SK-N-SH (cell line): Measurements from ENCODE around the gene INSYN2B. TPM values are rescaled to one million over a fixed set of nuclear protein-coding genes. Genes with fewer than 3 reads are reported as not detected.

Experiments
- CTCF ChIA-PET: fragments of 300-600, 350-600 bp; formaldehyde crosslinking; extraction: SDS; loops from one replicate; lab custom pipeline; 2021; lab: Yijun Ruan, JAX
- POLR2A ChIA-PET: fragments of 350-600 bp; sonication (Branson Sonifier 250); formaldehyde crosslinking; extraction: SDS; loops from one replicate; lab custom pipeline; 2020; ENCODE audit warnings: antibody characterized with exemption, inconsistent platforms; lab: Yijun Ruan, JAX
- DNase-seq: peaks from one replicate; pipeline ENCODE4 v3.0.0; 2012
- H2AFZ ChIP-seq: fragments of 200-600 bp; sonication (generic); 2 replicates; pipeline ENCODE4 v1.8.1; 2016; ENCODE audit warnings: antibody characterized with exemption, mild to moderate bottlenecking, low read depth
- H3F3A ChIP-seq: fragments of 200-600 bp; sonication (generic); replicated peaks from 2 replicates; pipeline ENCODE3; 2016; ENCODE audit warnings: antibody characterized with exemption, mild to moderate bottlenecking; ENCODE audit not compliant: insufficient read depth
- H3K27ac ChIP-seq, 2 experiments: fragments of 200-500 bp in 1 of 2; fragments of 200-600 bp in 1 of 2; sonication (Bioruptor generic) in 1 of 2; sonication (generic), shearing (Covaris generic) in 1 of 2; 2 replicates each; pipeline versions ENCODE4 v1.5.1 to v1.6.1; 2014 to 2016; ENCODE audit warnings: low read depth in 2 of 2, inconsistent platforms in 1 of 2, low read length in 1 of 2, mild to moderate bottlenecking in 1 of 2, mixed read lengths in 1 of 2
- H3K27me3 ChIP-seq: fragments of 200-600 bp; sonication (generic), shearing (Covaris generic); 2 replicates; pipeline ENCODE4 v1.6.1; 2016; ENCODE audit warnings: mixed run types; ENCODE audit not compliant: insufficient read depth
- H3K36me3 ChIP-seq, 2 experiments: fragments of 200-500 bp in 1 of 2; fragments of 200-600 bp in 1 of 2; sonication (Bioruptor generic) in 1 of 2; sonication (generic) in 1 of 2; replicated peaks in 1 of 2; 2 replicates each; pipeline versions ENCODE3 to v1.5.1; 2014 to 2016; ENCODE audit warnings: low read length in 1 of 2, mild to moderate bottlenecking in 1 of 2; ENCODE audit not compliant: insufficient read depth in 2 of 2, control insufficient read depth in 1 of 2
- H3K4me1 ChIP-seq, 2 experiments: fragments of 200-500 bp in 1 of 2; fragments of 200-600 bp in 1 of 2; sonication (Bioruptor generic) in 1 of 2; sonication (generic), shearing (Covaris generic) in 1 of 2; 2 replicates each; pipeline versions ENCODE4 v1.5.1 to v1.6.1; 2014 to 2016; ENCODE audit warnings: low read depth in 1 of 2, low read length in 1 of 2, mixed run types in 1 of 2; ENCODE audit not compliant: insufficient read depth in 2 of 2, control insufficient read depth in 1 of 2
- H3K4me2 ChIP-seq: fragments of 200-600 bp; sonication (generic), shearing (Covaris generic); 2 replicates; pipeline ENCODE4 v1.6.1; 2017; ENCODE audit warnings: mixed run types
- H3K4me3 ChIP-seq, 2 experiments: fragments of 200-500 bp in 1 of 2; fragments of 200-600 bp in 1 of 2; sonication (Bioruptor generic) in 1 of 2; sonication (generic), shearing (Covaris generic) in 1 of 2; 2 replicates each; pipeline versions ENCODE4 v1.5.1 to v1.8.1; 2014 to 2016; ENCODE audit warnings: low read depth in 2 of 2, inconsistent platforms in 1 of 2, low read length in 1 of 2, mild to moderate bottlenecking in 1 of 2, mixed read lengths in 1 of 2, moderate library complexity in 1 of 2
- H3K79me2 ChIP-seq: fragments of 200-600 bp; sonication (generic); 2 replicates; pipeline ENCODE4 v1.8.1; 2017; ENCODE audit warnings: mild to moderate bottlenecking; ENCODE audit not compliant: insufficient read depth
- H3K9ac ChIP-seq: fragments of 200-600 bp; sonication (generic); 2 replicates; pipeline ENCODE4 v1.6.1; 2017; ENCODE audit warnings: mixed run types
- H3K9me2 ChIP-seq: fragments of 200-600 bp; sonication (generic); 2 replicates; pipeline ENCODE4 v1.6.1; 2017; ENCODE audit warnings: mixed run types
- H3K9me3 ChIP-seq: fragments of 200-600 bp; sonication (generic); 2 replicates; pipeline ENCODE4 v1.6.1; 2017; ENCODE audit warnings: mixed run types, mild to moderate bottlenecking, moderate library complexity
- H4K20me1 ChIP-seq: fragments of 200-600 bp; sonication (generic); 2 replicates; pipeline ENCODE4 v1.6.1; 2017; ENCODE audit warnings: mild to moderate bottlenecking, mixed run types; ENCODE audit not compliant: insufficient read depth
- ELF1 ChIP-seq: IDR thresholded peaks from 2 replicates; pipeline ENCODE4 v1.4.0; 2012
- EP300 ChIP-seq, 2 experiments: IDR thresholded peaks; 2 replicates each; pipeline versions ENCODE4 v1.4.0 to v1.6.1; 2012; ENCODE audit warnings: borderline replicate concordance in 1 of 2, low read depth in 1 of 2, low read length in 1 of 2
- FOXM1 ChIP-seq: IDR thresholded peaks from 2 replicates; pipeline ENCODE4 v1.4.0; 2012; ENCODE audit warnings: low read depth, mild to moderate bottlenecking
- GABPA ChIP-seq: IDR thresholded peaks from 2 replicates; pipeline ENCODE4 v1.4.0; 2012; ENCODE audit warnings: low read depth, mild to moderate bottlenecking
- GATA2 ChIP-seq: sonication (generic); formaldehyde crosslinking; IDR thresholded peaks from 2 replicates; pipeline ENCODE4 v1.5.0; 2020; ENCODE audit warnings: mild to moderate bottlenecking, missing genetic modification reagents
- JUND ChIP-seq: IDR thresholded peaks from 2 replicates; pipeline ENCODE4 v1.4.0; 2012
- MEF2A ChIP-seq: IDR thresholded peaks from 2 replicates; pipeline ENCODE4 v1.4.0; 2012; ENCODE audit warnings: low read depth, borderline replicate concordance
- MXI1 ChIP-seq: IDR thresholded peaks from 2 replicates; pipeline ENCODE4 v1.6.1; 2012; ENCODE audit warnings: mild to moderate bottlenecking, low read depth, low read length, improper control_type of control experiment
- NFIC ChIP-seq: IDR thresholded peaks from 2 replicates; pipeline ENCODE4 v1.4.0; 2012; ENCODE audit warnings: borderline replicate concordance
- RFX5 ChIP-seq: IDR thresholded peaks from 2 replicates; pipeline ENCODE4 v1.6.1; 2012; ENCODE audit warnings: mild to moderate bottlenecking, improper control_type of control experiment, low read length
- SMC3 ChIP-seq: IDR thresholded peaks from 2 replicates; pipeline ENCODE4 v1.6.1; 2012; ENCODE audit warnings: low read depth, low read length, improper control_type of control experiment
- TAF1 ChIP-seq: IDR thresholded peaks from 2 replicates; pipeline ENCODE4 v1.6.1; 2012; ENCODE audit warnings: low read depth, mild to moderate bottlenecking, low read length, moderate library complexity, borderline replicate concordance
- TEAD4 ChIP-seq: IDR thresholded peaks from 2 replicates; pipeline ENCODE4 v1.4.0; 2012; ENCODE audit warnings: mild to moderate bottlenecking, borderline replicate concordance; ENCODE audit not compliant: insufficient read depth
- YY1 ChIP-seq: IDR thresholded peaks from 2 replicates; pipeline ENCODE4 v1.4.0; 2012; ENCODE audit warnings: low read depth, mild to moderate bottlenecking
- WGBS: methylation state at CpG from one replicate; pipeline ENCODE4 v1.1.6; 2017; ENCODE audit warnings: low lambda C conversion rate; 5-methylcytosine and 5-hydroxymethylcytosine counted together
- polyA plus RNA-seq, 3 experiments: library from polyadenylated mRNA; depleted of rRNA; stranded (reverse); fragments of >200 nt; gene quantifications; 2 replicates each; pipeline ENCODE4 v1.2.3, GENCODE V29; 2012
- TF ChIP-seq, protein P1 (sequence below): fragments of 150-350 bp; IDR thresholded peaks from 2 replicates; pipeline ENCODE4 v1.6.1; 2017; ENCODE audit warnings: antibody characterized with exemption, low read length, low read depth, borderline replicate concordance
- TF ChIP-seq, protein P2 (sequence below): fragments of 150-350 bp; IDR thresholded peaks from 2 replicates; pipeline ENCODE4 v1.6.1; 2016; ENCODE audit warnings: mild to moderate bottlenecking, low read depth, low read length
- TF ChIP-seq, protein P3 (sequence below): IDR thresholded peaks from 2 replicates; pipeline ENCODE4 v1.4.0; 2012; ENCODE audit warnings: low read depth
- TF ChIP-seq, protein P4 (sequence below): IDR thresholded peaks from 2 replicates; pipeline ENCODE4; 2012
- TF ChIP-seq, protein P5 (sequence below): fragments of 200-600 bp; sonication (generic); IDR thresholded peaks from 2 replicates; pipeline ENCODE4 v1.6.1; 2017; ENCODE audit warnings: antibody characterized with exemption, mild to moderate bottlenecking, moderate library complexity

Gene INSYN2B
- polyA plus RNA-seq, 1 of the 3 experiments (the other 2 are of a cell fraction), result 9.2 TPM

DNA sequence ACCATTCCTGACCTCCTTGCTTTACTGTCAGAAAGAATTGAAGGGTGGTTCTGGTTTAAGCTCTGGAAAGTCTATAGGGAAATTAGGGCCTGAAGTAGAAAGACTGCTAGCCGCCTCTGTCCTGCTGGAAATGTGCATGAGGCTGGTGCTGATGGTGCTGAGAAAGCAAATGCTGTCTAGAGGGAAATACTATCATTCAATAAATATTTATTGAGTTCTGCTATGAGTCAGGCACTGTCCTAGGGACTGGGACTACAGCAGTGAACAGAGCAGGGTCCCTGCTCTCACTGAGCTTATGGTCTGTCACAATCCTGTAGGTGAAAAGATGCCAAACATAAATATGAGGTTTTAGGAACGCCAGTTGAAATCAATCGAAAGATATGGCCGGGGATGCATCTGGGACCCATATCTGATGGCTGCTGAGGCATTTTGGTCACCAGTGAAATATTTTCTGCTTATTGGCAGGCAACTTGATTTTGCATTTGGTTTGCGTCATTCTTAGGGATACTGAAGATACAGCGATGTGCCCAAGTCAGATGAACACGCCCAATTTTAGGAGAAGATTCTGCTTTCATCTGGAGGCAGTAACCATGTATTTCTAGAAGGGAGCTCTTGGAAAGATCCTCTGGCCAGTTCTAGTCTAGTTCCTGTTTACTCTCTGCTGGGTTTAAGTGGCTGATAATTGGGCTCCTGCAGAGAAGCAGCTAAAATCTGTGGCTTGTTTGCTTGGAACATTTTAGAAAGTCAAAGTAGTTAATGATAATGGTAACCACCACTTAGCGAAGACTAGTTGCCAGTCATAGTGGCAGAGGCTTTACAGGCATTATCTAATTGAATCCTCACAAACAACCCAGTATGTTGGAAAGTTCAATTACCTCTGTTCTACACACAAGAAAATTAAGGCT is 73.3 kb downstream of the INSYN2B start:
- WGBS, result 86% methylated on average over 8 of the region's 8 CpGs
- H3K9me3 ChIP-seq, result no peaks in the 10 kb centered on the region

More for the DNA sequence above, 73.3 kb downstream of the INSYN2B start:
- peaks cover 4% of the 10 kb centered on the region; the same call in 1 of the 2 replicates for H3K79me2 ChIP-seq
- peaks cover 0 to 10% of the 10 kb centered on the region in 2 experiments; a peak in 2 of 4 replicates for H3K4me1 ChIP-seq
- no peaks in the 10 kb centered on the region for H3K27me3 ChIP-seq
- no peak overlapping the region for H3K27ac ChIP-seq
- CTCF ChIA-PET, result interaction anchor here (1.3 to 3.1 kb wide), 2 partner anchors 11 to 73 kb away, joined by 4 to 18 read pairs; partner anchors contain the start of gene INSYN2B
- H3K36me3 ChIP-seq, result no peaks in the 10 kb centered on the region
- DNase-seq, result no peak
- no peak overlapping the region for H2AFZ ChIP-seq
- TF ChIP-seq YY1 (no peak), GABPA (no peak), JUND (no peak), RFX5 (no peak), GATA2 (CRISPR knock-in tag) (no peak), MXI1 (no peak), TEAD4 (no peak), ELF1 (no peak), NFIC (no peak), SMC3 (no peak), MEF2A (no peak), FOXM1 (no peak), EP300 (IDR thresholded peaks at IDR 0.05; ENCODE audit: borderline replicate concordance in 1 of 2, low read depth in 1 of 2, low read length in 1 of 2) (no peak), TAF1 (no peak)
- TF ChIP-seq, protein P1, sequence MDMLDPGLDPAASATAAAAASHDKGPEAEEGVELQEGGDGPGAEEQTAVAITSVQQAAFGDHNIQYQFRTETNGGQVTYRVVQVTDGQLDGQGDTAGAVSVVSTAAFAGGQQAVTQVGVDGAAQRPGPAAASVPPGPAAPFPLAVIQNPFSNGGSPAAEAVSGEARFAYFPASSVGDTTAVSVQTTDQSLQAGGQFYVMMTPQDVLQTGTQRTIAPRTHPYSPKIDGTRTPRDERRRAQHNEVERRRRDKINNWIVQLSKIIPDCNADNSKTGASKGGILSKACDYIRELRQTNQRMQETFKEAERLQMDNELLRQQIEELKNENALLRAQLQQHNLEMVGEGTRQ, result no peak
- TF ChIP-seq, protein P2, sequence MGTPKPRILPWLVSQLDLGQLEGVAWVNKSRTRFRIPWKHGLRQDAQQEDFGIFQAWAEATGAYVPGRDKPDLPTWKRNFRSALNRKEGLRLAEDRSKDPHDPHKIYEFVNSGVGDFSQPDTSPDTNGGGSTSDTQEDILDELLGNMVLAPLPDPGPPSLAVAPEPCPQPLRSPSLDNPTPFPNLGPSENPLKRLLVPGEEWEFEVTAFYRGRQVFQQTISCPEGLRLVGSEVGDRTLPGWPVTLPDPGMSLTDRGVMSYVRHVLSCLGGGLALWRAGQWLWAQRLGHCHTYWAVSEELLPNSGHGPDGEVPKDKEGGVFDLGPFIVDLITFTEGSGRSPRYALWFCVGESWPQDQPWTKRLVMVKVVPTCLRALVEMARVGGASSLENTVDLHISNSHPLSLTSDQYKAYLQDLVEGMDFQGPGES, result no peak
- TF ChIP-seq, protein P3, sequence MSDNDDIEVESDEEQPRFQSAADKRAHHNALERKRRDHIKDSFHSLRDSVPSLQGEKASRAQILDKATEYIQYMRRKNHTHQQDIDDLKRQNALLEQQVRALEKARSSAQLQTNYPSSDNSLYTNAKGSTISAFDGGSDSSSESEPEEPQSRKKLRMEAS, result no peak
- TF ChIP-seq, protein P4, sequence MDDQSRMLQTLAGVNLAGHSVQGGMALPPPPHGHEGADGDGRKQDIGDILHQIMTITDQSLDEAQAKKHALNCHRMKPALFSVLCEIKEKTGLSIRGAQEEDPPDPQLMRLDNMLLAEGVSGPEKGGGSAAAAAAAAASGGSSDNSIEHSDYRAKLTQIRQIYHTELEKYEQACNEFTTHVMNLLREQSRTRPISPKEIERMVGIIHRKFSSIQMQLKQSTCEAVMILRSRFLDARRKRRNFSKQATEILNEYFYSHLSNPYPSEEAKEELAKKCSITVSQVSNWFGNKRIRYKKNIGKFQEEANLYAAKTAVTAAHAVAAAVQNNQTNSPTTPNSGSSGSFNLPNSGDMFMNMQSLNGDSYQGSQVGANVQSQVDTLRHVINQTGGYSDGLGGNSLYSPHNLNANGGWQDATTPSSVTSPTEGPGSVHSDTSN, result no peak
- TF ChIP-seq, protein P5, sequence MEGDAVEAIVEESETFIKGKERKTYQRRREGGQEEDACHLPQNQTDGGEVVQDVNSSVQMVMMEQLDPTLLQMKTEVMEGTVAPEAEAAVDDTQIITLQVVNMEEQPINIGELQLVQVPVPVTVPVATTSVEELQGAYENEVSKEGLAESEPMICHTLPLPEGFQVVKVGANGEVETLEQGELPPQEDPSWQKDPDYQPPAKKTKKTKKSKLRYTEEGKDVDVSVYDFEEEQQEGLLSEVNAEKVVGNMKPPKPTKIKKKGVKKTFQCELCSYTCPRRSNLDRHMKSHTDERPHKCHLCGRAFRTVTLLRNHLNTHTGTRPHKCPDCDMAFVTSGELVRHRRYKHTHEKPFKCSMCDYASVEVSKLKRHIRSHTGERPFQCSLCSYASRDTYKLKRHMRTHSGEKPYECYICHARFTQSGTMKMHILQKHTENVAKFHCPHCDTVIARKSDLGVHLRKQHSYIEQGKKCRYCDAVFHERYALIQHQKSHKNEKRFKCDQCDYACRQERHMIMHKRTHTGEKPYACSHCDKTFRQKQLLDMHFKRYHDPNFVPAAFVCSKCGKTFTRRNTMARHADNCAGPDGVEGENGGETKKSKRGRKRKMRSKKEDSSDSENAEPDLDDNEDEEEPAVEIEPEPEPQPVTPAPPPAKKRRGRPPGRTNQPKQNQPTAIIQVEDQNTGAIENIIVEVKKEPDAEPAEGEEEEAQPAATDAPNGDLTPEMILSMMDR, result no peak
- H3K4me2 ChIP-seq, result no peak overlapping the region
- no peak overlapping the region for H3K4me3 ChIP-seq
- no peaks in the 10 kb centered on the region for H3K9me2 ChIP-seq
- H4K20me1 ChIP-seq, result no peaks in the 10 kb centered on the region
- no peak overlapping the region for H3K9ac ChIP-seq
- no peaks in the 10 kb centered on the region for H3F3A ChIP-seq
- POLR2A ChIA-PET, result no interaction called here
